K562 (cell line): ENCODE results near the gene KCP. TPM values are rescaled to one million over a fixed set of nuclear protein-coding genes. Genes with fewer than 3 reads are reported as not detected.
A peak's percentile ranks its signal among the peaks of the same experiment; 100 is the strongest.

Source experiments
- CCAR2 ChIP-seq: fragments of 200-400 bp; formaldehyde crosslinking; IDR thresholded peaks from 2 replicates; pipeline ENCODE4 v1.6.1; 2017; ENCODE audit warnings: mild to moderate bottlenecking, low read depth, low read length
- CEBPG ChIP-seq, 3 experiments: fragments of 200-800 bp in 1 of 3; sonication (Bioruptor generic) in 1 of 3; sonication (generic) in 1 of 3; formaldehyde crosslinking in 1 of 3; IDR thresholded peaks in 2 of 3; conservative IDR thresholded peaks in 1 of 3; 2 replicates each; pipeline versions ENCODE4 v1.6.1 to v1.8.0; 2016 to 2022; ENCODE audit warnings: missing compliant biosample characterization in 2 of 3, missing genetic modification characterization in 2 of 3, mild to moderate bottlenecking in 1 of 3, missing genetic modification reagents in 1 of 3
- CHAMP1 ChIP-seq: fragments of 450-650 bp; IDR thresholded peaks from 2 replicates; pipeline ENCODE4 v1.6.1; 2016; ENCODE audit warnings: mild to moderate bottlenecking
- CHD1 ChIP-seq: fragments of 200-600 bp; sonication (generic); IDR thresholded peaks from one replicate; pipeline ENCODE4 v1.6.1; 2012; ENCODE audit warnings: mild to moderate bottlenecking, moderate library complexity, low read length, inconsistent platforms
- ELF2 ChIP-seq: fragments of 250-450 bp; sonication (Bioruptor Pico); IDR thresholded peaks from 2 replicates; pipeline ENCODE4 v1.5.0; 2021; ENCODE audit warnings: mild to moderate bottlenecking
- FOXP1 ChIP-seq: sonication (generic); formaldehyde crosslinking; IDR thresholded peaks from 2 replicates; pipeline ENCODE4 v1.8.0; 2022; ENCODE audit warnings: mild to moderate bottlenecking, missing genetic modification reagents
- JUN ChIP-seq, 2 experiments: sonication (generic) in 1 of 2; formaldehyde crosslinking in 1 of 2; IDR thresholded peaks; 2 replicates each; pipeline versions ENCODE4 v1.6.1 to v1.8.0; 2012 to 2022; ENCODE audit warnings: borderline replicate concordance in 2 of 2, mild to moderate bottlenecking in 2 of 2, improper control_type of control experiment in 1 of 2, low read depth in 1 of 2, low read length in 1 of 2, missing genetic modification reagents in 1 of 2
- MAFK ChIP-seq: IDR thresholded peaks from 2 replicates; pipeline ENCODE4 v1.6.1; 2011; ENCODE audit warnings: low read length, improper control_type of control experiment
- MNT ChIP-seq, 2 experiments: fragments of 450-650 bp; conservative IDR thresholded peaks; 2 replicates each; pipeline ENCODE4 v1.6.1; 2017; ENCODE audit warnings: mild to moderate bottlenecking in 2 of 2, moderate library complexity in 2 of 2
- PHB2 ChIP-seq: fragments of 450-650 bp; IDR thresholded peaks from 2 replicates; pipeline ENCODE4 v1.6.1; 2017; ENCODE audit warnings: low read depth
- PYGO2 ChIP-seq: fragments of 450-650 bp; IDR thresholded peaks from 2 replicates; pipeline ENCODE4 v1.6.1; 2016; ENCODE audit warnings: mild to moderate bottlenecking, missing genetic modification characterization, moderate library complexity, missing compliant biosample characterization
- RFX7 ChIP-seq: fragments of 250-450 bp; sonication (Bioruptor Pico); IDR thresholded peaks from 2 replicates; pipeline ENCODE4 v1.5.1; 2021; ENCODE audit warnings: mild to moderate bottlenecking
- SLC30A9 ChIP-seq: fragments of 250-450 bp; sonication (Bioruptor Pico); IDR thresholded peaks from 2 replicates; pipeline ENCODE4 v1.8.0; 2022; ENCODE audit warnings: mild to moderate bottlenecking, moderate library complexity
- SREBF1 ChIP-seq: fragments of 150-350 bp; IDR thresholded peaks from 2 replicates; pipeline ENCODE4 v1.6.1; 2014; ENCODE audit warnings: antibody characterized with exemption, low read depth, low read length, borderline replicate concordance
- ZNF184 ChIP-seq: sonication (generic); formaldehyde crosslinking; IDR thresholded peaks from 2 replicates; pipeline ENCODE4 v1.5.0; 2020; ENCODE audit warnings: missing genetic modification reagents
- ZNF354B ChIP-seq: fragments of 250-450 bp; sonication (Bioruptor Pico); IDR thresholded peaks from 2 replicates; pipeline ENCODE4 v1.4.0; 2020
- ZNF512 ChIP-seq: IDR thresholded peaks from 2 replicates; pipeline ENCODE4 v1.6.1; 2016; ENCODE audit warnings: missing genetic modification characterization, missing compliant biosample characterization
- ZNF780A ChIP-seq: fragments of 250-450 bp; sonication (Bioruptor Pico); IDR thresholded peaks from 2 replicates; pipeline ENCODE4 v1.5.0; 2021; ENCODE audit warnings: mild to moderate bottlenecking
- ZSCAN32 ChIP-seq: fragments of 450-650 bp; formaldehyde crosslinking; IDR thresholded peaks from 2 replicates; pipeline ENCODE4 v1.4.0; 2020; ENCODE audit warnings: mild to moderate bottlenecking, moderate library complexity
- polyA plus RNA-seq, 8 experiments: library from polyadenylated mRNA; depleted of rRNA in 4 of 8; stranded (reverse) in 5 of 8; unstranded in 3 of 8; fragments of >200 nt; fragmentation: Nextera tagmentation in 2 of 8; fragmentation: Illumina TruSeq in 1 of 8; extraction: Ambion mirVana in 2 of 8; extraction: Trizol in 1 of 8; gene quantifications; 2 replicates each; pipeline versions ENCODE4 v1.2.1 to v1.2.3, GENCODE V29; 2011 to 2014; ENCODE audit warnings: inconsistent platforms in 1 of 8, missing spikeins in 1 of 8
- total RNA-seq, 7 experiments: library from RNA; depleted of rRNA in 6 of 7; stranded (reverse); fragments of >200 nt in 6 of 7; fragmentation: Illumina TruSeq in 2 of 7; extraction: Trizol in 2 of 7; gene quantifications; 2 replicates each; pipeline versions ENCODE4 v1.2.1 to v1.2.3, GENCODE V29; 2011 to 2021; ENCODE audit warnings: low replicate concordance in 1 of 7

Gene KCP
- total and polyA plus RNA-seq, 9 of the 15 experiments (the other 6 are each of a cell fraction or from before 2014, with no cell fraction given), result 0.06 to 0.17 (median 0.12) TPM; not detected in 3

DNA sequence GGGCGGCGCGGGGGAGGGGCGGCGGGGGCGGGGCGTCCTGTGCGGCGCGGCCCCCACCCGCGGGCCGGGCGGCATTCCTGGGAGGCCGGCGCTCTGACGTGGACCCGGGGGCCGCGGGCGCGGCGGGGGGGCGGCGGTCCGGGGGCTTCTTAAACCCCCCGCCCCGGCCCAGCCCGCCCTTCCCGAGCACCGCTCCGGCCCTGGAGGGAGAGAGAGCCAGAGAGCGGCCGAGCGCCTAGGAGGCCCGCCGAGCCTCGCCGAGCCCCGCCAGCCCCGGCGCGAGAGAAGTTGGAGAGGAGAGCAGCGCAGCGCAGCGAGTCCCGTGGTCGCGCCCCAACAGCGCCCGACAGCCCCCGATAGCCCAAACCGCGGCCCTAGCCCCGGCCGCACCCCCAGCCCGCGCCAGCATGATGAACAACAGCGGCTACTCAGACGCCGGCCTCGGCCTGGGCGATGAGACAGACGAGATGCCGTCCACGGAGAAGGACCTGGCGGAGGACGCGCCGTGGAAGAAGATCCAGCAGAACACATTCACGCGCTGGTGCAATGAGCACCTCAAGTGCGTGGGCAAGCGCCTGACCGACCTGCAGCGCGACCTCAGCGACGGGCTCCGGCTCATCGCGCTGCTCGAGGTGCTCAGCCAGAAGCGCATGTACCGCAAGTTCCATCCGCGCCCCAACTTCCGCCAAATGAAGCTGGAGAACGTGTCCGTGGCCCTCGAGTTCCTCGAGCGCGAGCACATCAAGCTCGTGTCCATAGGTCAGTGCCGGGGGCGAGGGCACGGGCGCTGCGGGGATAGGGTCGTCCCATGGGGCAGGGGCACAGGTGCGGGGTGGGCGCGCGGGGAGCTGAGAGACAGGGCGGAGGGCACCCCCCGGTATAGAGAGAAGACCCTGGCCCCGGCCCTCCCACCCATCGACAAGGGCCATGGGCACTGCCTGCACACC, 80.0 kb downstream of the KCP start, which contains the start of gene FLNC (continued):
- TF ChIP-seq JUN (IDR thresholded peaks at IDR 0.05; ENCODE audit: borderline replicate concordance, low read depth, low read length), result no peak
- no peak; the same call in 1 of the 2 replicates for TF ChIP-seq JUN (CRISPR knock-in tag; IDR thresholded peaks at IDR 0.05; ENCODE audit: borderline replicate concordance)
- TF ChIP-seq ZNF512 (tag), result no peak
- no peak for TF ChIP-seq PYGO2 (tag)
- TF ChIP-seq ZNF354B (CRISPR knock-in tag), result no peak
- no peak for TF ChIP-seq ZSCAN32 (CRISPR knock-in tag)
- TF ChIP-seq ELF2 (CRISPR knock-in tag), result no peak
- peak; percentile 95 for TF ChIP-seq CHD1
- no peak for TF ChIP-seq CHAMP1
- no peak for TF ChIP-seq CEBPG (CRISPR knock-in tag; IDR thresholded peaks at IDR 0.05)
- TF ChIP-seq CEBPG (tag; conservative IDR thresholded peaks at IDR 0.05 in 1 of 2, IDR thresholded peaks at IDR 0.05 in 1 of 2), result no peak
- TF ChIP-seq ZNF780A (CRISPR knock-in tag), result no peak
- TF ChIP-seq FOXP1 (CRISPR knock-in tag), result no peak; the same call in 1 of the 2 replicates
- no peak for TF ChIP-seq ZNF184
- no peak for TF ChIP-seq SREBF1
- TF ChIP-seq PHB2, result peak; percentile 17; the same call in 1 of the 2 replicates
- TF ChIP-seq MNT (conservative IDR thresholded peaks at IDR 0.05), result peak in 1 of 2 experiments; percentile 48; a peak in 2 of 4 replicates
- 0 out of 2 replicates have a peak, but pooled peaks have one; percentile 54 for TF ChIP-seq RFX7 (CRISPR knock-in tag)
- no peak for TF ChIP-seq CCAR2
- TF ChIP-seq SLC30A9, result 0 out of 2 replicates have a peak, but pooled peaks have one; percentile 23
- TF ChIP-seq MAFK, result no peak
